GM21737 (cell line): Measurements from ENCODE around the gene KIF26A.

Experiments used
- ATAC-seq: cut with Tn5 transposase; IDR thresholded peaks from one replicate; pipeline ENCODE4 v1.9.1; 2021; ENCODE audit warnings: mild to moderate bottlenecking, moderate library complexity; ENCODE audit not compliant: unreplicated experiment

Gene KIF26A

GRCh38 chr14:104189629-104190335 lies 51.4 kb downstream of the KIF26A start:
- ATAC-seq = no peak

GRCh38 chr14:104190396-104191000 lies 52.1 kb downstream of the KIF26A start:
- no peak for ATAC-seq

GRCh38 chr14:104191409-104191997 lies 53.1 kb downstream of the KIF26A start:
- ATAC-seq = no peak

- ATAC-seq = no peak
Measured at GRCh38 chr14:104192146-104192882, 53.9 kb downstream of the KIF26A start.

GRCh38 chr14:104192883-104193245 lies 54.5 kb downstream of the KIF26A start:
- no peak for ATAC-seq

GRCh38 chr14:104194016-104194415 lies 55.6 kb downstream of the KIF26A start:
- ATAC-seq = no peak

GRCh38 chr14:104194716-104195115 lies 56.3 kb downstream of the KIF26A start:
- no peak for ATAC-seq

- ATAC-seq = no peak
Measured at GRCh38 chr14:104195361-104195760, 57.0 kb downstream of the KIF26A start.

- no peak for ATAC-seq
Measured at GRCh38 chr14:104195878-104196277, 57.5 kb downstream of the KIF26A start.

- ATAC-seq = no peak
Measured at GRCh38 chr14:104196461-104197140, 58.2 kb downstream of the KIF26A start.

GRCh38 chr14:104197449-104198247 lies 59.3 kb downstream of the KIF26A start:
- ATAC-seq = no peak

- ATAC-seq = no peak
Measured at GRCh38 chr14:104199266-104199895, 61.0 kb downstream of the KIF26A start.

- no peak for ATAC-seq
Measured at GRCh38 chr14:104200106-104200505, 61.7 kb downstream of the KIF26A start.

GRCh38 chr14:104200591-104200990 lies 62.2 kb downstream of the KIF26A start:
- no peak for ATAC-seq

GRCh38 chr14:104201063-104201462 lies 62.7 kb downstream of the KIF26A start:
- no peak for ATAC-seq

- ATAC-seq = no peak
Measured at GRCh38 chr14:104201496-104201895, 63.1 kb downstream of the KIF26A start.

GRCh38 chr14:104202259-104203070 lies 64.1 kb downstream of the KIF26A start:
- ATAC-seq = no peak

GRCh38 chr14:104203071-104203425 lies 64.7 kb downstream of the KIF26A start:
- no peak for ATAC-seq

- ATAC-seq = no peak
Measured at GRCh38 chr14:104204660-104205149, 66.3 kb downstream of the KIF26A start.
